Measurements from ENCODE around the gene PLA2G2C. TPM values are rescaled to one million over a fixed set of nuclear protein-coding genes. Genes with fewer than 3 reads are reported as not detected.

The PLA2G2C gene
- total and polyA plus RNA-seq, 2 donors (not counting 1 experiment from before 2014, with no cell fraction given): 0.03 TPM; not detected in 1

DNA sequence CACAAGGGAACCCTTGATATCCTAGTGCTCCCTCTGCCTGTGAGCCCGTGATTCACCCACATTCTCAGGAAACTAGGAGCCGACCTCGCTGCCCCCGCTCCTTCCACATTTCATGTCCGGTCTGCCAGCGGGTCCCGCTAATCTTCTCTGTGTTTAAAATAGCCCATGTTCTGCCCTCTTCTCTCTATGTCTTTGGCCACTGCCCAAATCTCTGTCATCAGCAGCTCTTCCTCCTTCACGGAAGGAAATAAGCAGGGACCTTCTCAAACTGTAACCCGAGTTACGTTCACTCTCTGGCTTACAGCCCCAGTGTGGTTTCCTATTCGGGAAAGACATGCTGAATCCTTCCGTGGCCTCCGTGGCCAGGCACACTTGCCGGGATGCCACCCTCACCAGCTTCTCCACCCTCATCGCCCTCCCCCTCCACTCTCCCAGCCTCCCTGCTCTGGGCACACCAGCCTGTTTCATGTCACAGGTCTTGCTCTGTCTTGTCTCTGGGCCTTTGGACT is 21.6 kb downstream of the PLA2G2C start:
- intact Hi-C loops (cut with micrococcal nuclease): no loop called here

DNA sequence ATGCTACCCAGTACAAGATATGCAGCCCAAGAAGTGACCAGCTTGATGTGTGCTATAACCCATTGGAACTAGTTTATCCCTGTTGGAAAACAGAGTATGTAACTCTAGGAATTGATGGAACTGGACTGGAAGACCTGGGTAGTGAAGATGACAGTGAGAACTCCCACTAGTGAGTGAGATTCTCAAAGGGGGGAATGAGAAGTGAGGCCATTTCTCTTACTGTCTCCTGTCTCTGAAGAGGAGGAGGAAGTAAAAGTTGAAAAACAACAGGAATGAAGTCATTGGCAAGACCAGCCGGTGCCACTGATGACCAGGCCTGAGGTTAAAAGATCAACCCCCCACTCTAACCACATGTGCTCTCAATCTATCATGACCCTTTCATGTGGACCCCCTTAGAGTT is 26.3 kb downstream of the PLA2G2C start:
- Histone ChIP-seq H3K36me3 (replicated peaks in 1 of 2; ENCODE audit: control extremely low read depth in 1 of 2, control insufficient read depth in 1 of 2, extremely low read depth in 1 of 2, insufficient read depth in 2 of 2, low read length in 1 of 2) (no peaks in the 10 kb centered on the region), H3K27me3 (replicated peaks in 1 of 4; ENCODE audit: control extremely low read depth in 1 of 4, control insufficient read depth in 3 of 4, insufficient read depth in 4 of 4, low read length in 3 of 4) (peaks cover 0 to 4% (median 0%) of the 10 kb centered on the region in 4 experiments), H3K4me1 (ENCODE audit: control insufficient read depth in 2 of 2, insufficient read depth in 2 of 2, low read length in 2 of 2) (no peaks in the 10 kb centered on the region), H2AFZ (ENCODE audit: insufficient read depth, low read depth, low read length, poor library complexity, severe bottlenecking) (no peak overlapping the region), H3K27ac (ENCODE audit: low read length in 2 of 2) (no peak overlapping the region), H3K4me3 (ENCODE audit: control extremely low read depth in 1 of 5, extremely low read depth in 1 of 5, insufficient read depth in 1 of 5, low read depth in 2 of 5, low read length in 4 of 5) (no peak overlapping the region), H3K79me2 (ENCODE audit: control insufficient read depth, insufficient read depth, low read length) (no peaks in the 10 kb centered on the region), H3K9ac (ENCODE audit: low read length) (no peak overlapping the region), H4K20me1 (ENCODE audit: control insufficient read depth, insufficient read depth, low read length, poor library complexity, severe bottlenecking) (no peaks in the 10 kb centered on the region), H3K9me3 (ENCODE audit: control extremely low read depth in 1 of 3, control insufficient read depth in 2 of 3, insufficient read depth in 1 of 3, low read length in 2 of 3) (peaks cover 0 to 84% (median 41%) of the 10 kb centered on the region in 3 donors), H3K4me2 (replicated peaks; ENCODE audit: low read depth, low read length, poor library complexity, severe bottlenecking) (no peak overlapping the region)
- ATAC-seq (ENCODE audit: low read depth): no peak
- intact Hi-C loops (cut with micrococcal nuclease): no loop called here
- H3K27ac Mint-ChIP-seq: no peak overlapping the region
- no peak overlapping the region for H3K4me3 Mint-ChIP-seq
- no peaks in the 10 kb centered on the region for H3K4me1 Mint-ChIP-seq
- CTCF ChIA-PET: no interaction called here
- no CpG with 5 or more reads among the region's 1 CpG for WGBS (ENCODE audit: insufficient coverage)
- H3K9me3 Mint-ChIP-seq (ENCODE audit: insufficient read depth): peaks cover 27% of the 10 kb centered on the region
- POLR2A ChIA-PET: no interaction called here
- no peak for TF ChIP-seq EZH2 (IDR thresholded peaks at IDR 0.05; ENCODE audit: borderline replicate concordance, insufficient read depth, low read depth, low read length, poor library complexity, severe bottlenecking)
- TF ChIP-seq, protein P1, sequence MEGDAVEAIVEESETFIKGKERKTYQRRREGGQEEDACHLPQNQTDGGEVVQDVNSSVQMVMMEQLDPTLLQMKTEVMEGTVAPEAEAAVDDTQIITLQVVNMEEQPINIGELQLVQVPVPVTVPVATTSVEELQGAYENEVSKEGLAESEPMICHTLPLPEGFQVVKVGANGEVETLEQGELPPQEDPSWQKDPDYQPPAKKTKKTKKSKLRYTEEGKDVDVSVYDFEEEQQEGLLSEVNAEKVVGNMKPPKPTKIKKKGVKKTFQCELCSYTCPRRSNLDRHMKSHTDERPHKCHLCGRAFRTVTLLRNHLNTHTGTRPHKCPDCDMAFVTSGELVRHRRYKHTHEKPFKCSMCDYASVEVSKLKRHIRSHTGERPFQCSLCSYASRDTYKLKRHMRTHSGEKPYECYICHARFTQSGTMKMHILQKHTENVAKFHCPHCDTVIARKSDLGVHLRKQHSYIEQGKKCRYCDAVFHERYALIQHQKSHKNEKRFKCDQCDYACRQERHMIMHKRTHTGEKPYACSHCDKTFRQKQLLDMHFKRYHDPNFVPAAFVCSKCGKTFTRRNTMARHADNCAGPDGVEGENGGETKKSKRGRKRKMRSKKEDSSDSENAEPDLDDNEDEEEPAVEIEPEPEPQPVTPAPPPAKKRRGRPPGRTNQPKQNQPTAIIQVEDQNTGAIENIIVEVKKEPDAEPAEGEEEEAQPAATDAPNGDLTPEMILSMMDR (IDR thresholded peaks at IDR 0.05): no peak
- peaks cover 5% of the 10 kb centered on the region for H3K27me3 Mint-ChIP-seq
- peak; percentile 51 for DNase-seq

More for the DNA sequence above, 21.6 kb downstream of the PLA2G2C start:
- Histone ChIP-seq H3K4me2 (replicated peaks; ENCODE audit: low read depth, low read length, poor library complexity, severe bottlenecking) (no peak overlapping the region), H3K36me3 (replicated peaks in 1 of 2; ENCODE audit: control extremely low read depth in 1 of 2, control insufficient read depth in 1 of 2, extremely low read depth in 1 of 2, insufficient read depth in 2 of 2, low read length in 1 of 2) (no peaks in the 10 kb centered on the region), H3K9ac (ENCODE audit: low read length) (no peak overlapping the region), H3K9me3 (ENCODE audit: control extremely low read depth in 1 of 3, control insufficient read depth in 2 of 3, insufficient read depth in 1 of 3, low read length in 2 of 3) (peaks cover 0 to 68% (median 23%) of the 10 kb centered on the region in 3 donors), H2AFZ (ENCODE audit: insufficient read depth, low read depth, low read length, poor library complexity, severe bottlenecking) (no peak overlapping the region), H3K27ac (ENCODE audit: low read length in 2 of 2) (no peak overlapping the region), H3K27me3 (replicated peaks in 1 of 4; ENCODE audit: control extremely low read depth in 1 of 4, control insufficient read depth in 3 of 4, insufficient read depth in 4 of 4, low read length in 3 of 4) (peaks cover 0 to 10% (median 0%) of the 10 kb centered on the region in 4 experiments), H3K4me1 (ENCODE audit: control insufficient read depth in 2 of 2, insufficient read depth in 2 of 2, low read length in 2 of 2) (no peaks in the 10 kb centered on the region), H4K20me1 (ENCODE audit: control insufficient read depth, insufficient read depth, low read length, poor library complexity, severe bottlenecking) (no peaks in the 10 kb centered on the region), H3K4me3 (ENCODE audit: control extremely low read depth in 1 of 5, extremely low read depth in 1 of 5, insufficient read depth in 1 of 5, low read depth in 2 of 5, low read length in 4 of 5) (no peak overlapping the region), H3K79me2 (ENCODE audit: control insufficient read depth, insufficient read depth, low read length) (no peaks in the 10 kb centered on the region)
- POLR2A ChIA-PET: no interaction called here
- 90% methylated on average over 15 of the region's 15 CpGs for WGBS (ENCODE audit: insufficient coverage)
- Mint-ChIP-seq H3K27me3 (peaks cover 24% of the 10 kb centered on the region), H3K4me3 (no peak overlapping the region), H3K27ac (no peak overlapping the region), H3K4me1 (no peaks in the 10 kb centered on the region), H3K9me3 (ENCODE audit: insufficient read depth) (peaks cover 22% of the 10 kb centered on the region)
- TF ChIP-seq EZH2 (IDR thresholded peaks at IDR 0.05; ENCODE audit: borderline replicate concordance, insufficient read depth, low read depth, low read length, poor library complexity, severe bottlenecking): no peak
- TF ChIP-seq, protein P1 (IDR thresholded peaks at IDR 0.05): no peak
- CTCF ChIA-PET: interaction anchor here (1.0 to 2.5 kb wide), 3 partner anchors 12 to 248 kb away, joined by 4 to 14 read pairs (median 9); no protein-coding TSS in a partner anchor
- ATAC-seq (ENCODE audit: low read depth) (no peak), DNase-seq (no peak)

All from B cell (primary cell).